Measurements from ENCODE around the gene DPEP2NB. TPM values are rescaled to one million over a fixed set of nuclear protein-coding genes. Genes with fewer than 3 reads are reported as not detected.

DPEP2NB gene
- total RNA-seq, 1 experiment from 2014 or later = not detected

- H3K27me3 Mint-ChIP-seq (ENCODE audit: low read depth) = peaks cover 17% of the 10 kb centered on the region
- Histone ChIP-seq H3T11ph (ENCODE audit: low read length) (no peak overlapping the region), H3K4me2 (ENCODE audit: insufficient read depth, insufficient read length, low read length) (no peak overlapping the region), H3K14ac (ENCODE audit: insufficient read depth, low read length) (no peak overlapping the region), H2AK5ac (ENCODE audit: insufficient read length, low read length) (no peak overlapping the region), H3K27me3 (ENCODE audit: insufficient read depth, low read length) (no peaks in the 10 kb centered on the region), H2BK12ac (ENCODE audit: insufficient read length, low read depth, low read length) (no peak overlapping the region), H3K27ac (ENCODE audit: insufficient read length, low read depth, low read length) (no peak overlapping the region), H3K9me3 (ENCODE audit: control insufficient read depth, low read depth, low read length) (no peaks in the 10 kb centered on the region), H3K79me1 (ENCODE audit: insufficient read depth, low read depth, low read length, poor library complexity, severe bottlenecking) (no peaks in the 10 kb centered on the region), H2BK20ac (ENCODE audit: low read depth, low read length, poor library complexity, severe bottlenecking) (no peak overlapping the region), H3K4ac (ENCODE audit: low read depth, low read length) (no peak overlapping the region), H3K23ac (ENCODE audit: insufficient read length, low read depth, low read length) (no peak overlapping the region), H3K9ac (ENCODE audit: extremely low read depth, insufficient read length, low read length) (no peak overlapping the region), H3K4me1 (ENCODE audit: insufficient read depth, low read length) (peaks cover 2% of the 10 kb centered on the region; the same call in 1 of the 2 replicates), H4K5ac (ENCODE audit: insufficient read length, low read depth, low read length) (no peak overlapping the region), H4K20me1 (ENCODE audit: control insufficient read depth, insufficient read depth, insufficient read length) (no peaks in the 10 kb centered on the region), H3K18ac (ENCODE audit: insufficient read length, low read depth, low read length) (no peak overlapping the region), H4K91ac (ENCODE audit: insufficient read length, low read depth, low read length) (no peak overlapping the region), H2BK5ac (ENCODE audit: insufficient read length, low read length) (no peak overlapping the region), H4K8ac (replicated peaks; ENCODE audit: insufficient read length, low read depth, low read length) (no peak overlapping the region), H3K79me2 (ENCODE audit: insufficient read depth, low read length) (no peaks in the 10 kb centered on the region), H3K56ac (ENCODE audit: insufficient read length, low read depth, low read length) (no peak overlapping the region), H2AFZ (ENCODE audit: low read length) (no peak overlapping the region), H2BK120ac (ENCODE audit: low read depth, low read length, poor library complexity, severe bottlenecking) (no peak overlapping the region), H3K23me2 (ENCODE audit: insufficient read length, low read depth, low read length, poor library complexity, severe bottlenecking) (no peaks in the 10 kb centered on the region), H2BK15ac (ENCODE audit: low read depth, low read length) (no peak overlapping the region)
- no peak overlapping the region for H3K27ac Mint-ChIP-seq
- no peak for DNase-seq
- no peaks in the 10 kb centered on the region; a peak in 1 of 7 replicates for H3K36me3 Mint-ChIP-seq (ENCODE audit: insufficient read depth in 1 of 3, low read depth in 3 of 3)
- no peaks in the 10 kb centered on the region for H3K9me3 Mint-ChIP-seq
- no peak for TF ChIP-seq CTCF (conservative IDR thresholded peaks at IDR 0.05)
- peaks cover 6 to 8% of the 10 kb centered on the region in 2 experiments for H3K4me1 Mint-ChIP-seq
- no CpG with 5 or more reads among the region's 5 CpGs for WGBS (ENCODE audit: extremely low coverage, insufficient read length, low lambda C conversion rate)
- no peak overlapping the region for H3K4me3 Mint-ChIP-seq
Measured at GRCh38 chr16:67986949-67987348, 28.8 kb downstream of the DPEP2NB start.
